Breast epithelium (tissue), 3 donors: ENCODE measurements around the gene GIPR.

Source experiments
- CTCF ChIP-seq, 3 donors: fragments of 450-650 bp; IDR thresholded peaks; one replicate each; pipeline ENCODE4 v1.5.1; 2016 to 2017; ENCODE audit warnings: antibody characterized with exemption in 3 of 3, mild to moderate bottlenecking in 3 of 3, moderate library complexity in 3 of 3
- POLR2A ChIP-seq: fragments of 450-650 bp; IDR thresholded peaks from one replicate; pipeline ENCODE4 v1.6.1; 2016; ENCODE audit warnings: antibody characterized with exemption, mild to moderate bottlenecking, moderate library complexity
- POLR2AphosphoS5 ChIP-seq, 3 donors: sonication (generic); formaldehyde crosslinking; IDR thresholded peaks; one replicate each; pipeline ENCODE4 v1.6.1; 2017; ENCODE audit warnings: antibody characterized with exemption in 3 of 3

GRCh38 chr19:45645068-45645630 lies 22.9 kb upstream of the GIPR start:
- TF ChIP-seq CTCF (IDR thresholded peaks at IDR 0.05) (no peak), POLR2A (no peak), POLR2AphosphoS5 (IDR thresholded peaks at IDR 0.05) (no peak)
